Uterus (tissue), 2 donors: Measurements from ENCODE around the gene TM2D1.

Experiments used
- POLR2A ChIP-seq, 2 donors: fragments of 450-650 bp; IDR thresholded peaks; one replicate each; pipeline ENCODE4 v1.6.1; 2016; ENCODE audit warnings: antibody characterized with exemption in 2 of 2, mild to moderate bottlenecking in 1 of 2, moderate library complexity in 1 of 2
- TF ChIP-seq, protein P1 (sequence below), 4 experiments: fragments of 200-600 bp in 2 of 4; fragments of 450-650 bp in 2 of 4; sonication (generic) in 2 of 4; IDR thresholded peaks; one replicate each; pipeline ENCODE4 v1.5.1; 2016 to 2019; ENCODE audit warnings: antibody characterized with exemption in 4 of 4, mild to moderate bottlenecking in 2 of 4, moderate library complexity in 1 of 4

DNA sequence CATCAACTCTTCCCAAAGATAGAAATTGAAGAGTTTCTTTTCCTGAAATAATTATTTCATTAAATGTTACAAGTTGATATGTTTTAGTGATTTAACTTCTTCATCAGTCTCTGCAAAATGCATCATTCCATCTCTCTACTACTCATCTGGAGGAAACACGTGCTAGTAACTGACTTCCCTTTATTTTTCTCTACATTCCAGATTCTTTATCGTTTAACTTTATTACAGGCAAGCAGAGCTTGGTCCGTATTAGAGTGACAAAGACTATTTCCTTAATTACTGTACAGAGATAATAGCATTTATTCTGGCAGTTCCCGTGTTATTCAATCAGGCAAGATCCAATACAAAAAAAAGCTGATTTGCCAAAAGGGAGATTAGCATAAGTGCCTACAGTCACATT lies 88.6 kb downstream of the TM2D1 start:
- no peak for TF ChIP-seq POLR2A (IDR thresholded peaks at IDR 0.05)
- TF ChIP-seq, protein P1, sequence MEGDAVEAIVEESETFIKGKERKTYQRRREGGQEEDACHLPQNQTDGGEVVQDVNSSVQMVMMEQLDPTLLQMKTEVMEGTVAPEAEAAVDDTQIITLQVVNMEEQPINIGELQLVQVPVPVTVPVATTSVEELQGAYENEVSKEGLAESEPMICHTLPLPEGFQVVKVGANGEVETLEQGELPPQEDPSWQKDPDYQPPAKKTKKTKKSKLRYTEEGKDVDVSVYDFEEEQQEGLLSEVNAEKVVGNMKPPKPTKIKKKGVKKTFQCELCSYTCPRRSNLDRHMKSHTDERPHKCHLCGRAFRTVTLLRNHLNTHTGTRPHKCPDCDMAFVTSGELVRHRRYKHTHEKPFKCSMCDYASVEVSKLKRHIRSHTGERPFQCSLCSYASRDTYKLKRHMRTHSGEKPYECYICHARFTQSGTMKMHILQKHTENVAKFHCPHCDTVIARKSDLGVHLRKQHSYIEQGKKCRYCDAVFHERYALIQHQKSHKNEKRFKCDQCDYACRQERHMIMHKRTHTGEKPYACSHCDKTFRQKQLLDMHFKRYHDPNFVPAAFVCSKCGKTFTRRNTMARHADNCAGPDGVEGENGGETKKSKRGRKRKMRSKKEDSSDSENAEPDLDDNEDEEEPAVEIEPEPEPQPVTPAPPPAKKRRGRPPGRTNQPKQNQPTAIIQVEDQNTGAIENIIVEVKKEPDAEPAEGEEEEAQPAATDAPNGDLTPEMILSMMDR (IDR thresholded peaks at IDR 0.05) = no peak
